Raji (cell line): ENCODE results near the gene GPR39.

ENCODE experiments used
- POLR2A ChIP-seq: IDR thresholded peaks from 2 replicates; pipeline ENCODE4 v1.6.1; 2011; ENCODE audit warnings: low read depth, low read length, control low read depth; ENCODE audit not compliant: insufficient read depth

GPR39 gene

DNA sequence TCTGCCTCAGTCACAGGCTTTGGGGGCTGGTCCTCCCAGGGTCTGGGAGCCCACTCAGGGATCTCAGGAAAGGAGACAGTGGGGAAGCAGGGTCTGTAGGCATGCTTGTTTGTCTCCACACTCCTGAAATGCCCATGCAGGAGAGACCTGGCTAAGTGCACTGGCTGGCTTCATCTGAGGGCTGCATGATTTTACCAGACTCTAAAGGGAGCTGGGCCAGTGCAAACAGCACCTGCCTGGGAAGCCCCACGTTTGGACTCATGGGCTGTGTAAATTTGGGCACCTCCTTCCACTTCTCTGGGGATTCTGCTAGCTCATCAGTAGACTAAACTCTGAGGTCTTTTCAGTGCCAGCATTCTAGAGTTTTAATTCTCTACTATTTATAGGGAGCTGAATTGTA, 219.7 kb downstream of the GPR39 start:
- no peak for TF ChIP-seq POLR2A

DNA sequence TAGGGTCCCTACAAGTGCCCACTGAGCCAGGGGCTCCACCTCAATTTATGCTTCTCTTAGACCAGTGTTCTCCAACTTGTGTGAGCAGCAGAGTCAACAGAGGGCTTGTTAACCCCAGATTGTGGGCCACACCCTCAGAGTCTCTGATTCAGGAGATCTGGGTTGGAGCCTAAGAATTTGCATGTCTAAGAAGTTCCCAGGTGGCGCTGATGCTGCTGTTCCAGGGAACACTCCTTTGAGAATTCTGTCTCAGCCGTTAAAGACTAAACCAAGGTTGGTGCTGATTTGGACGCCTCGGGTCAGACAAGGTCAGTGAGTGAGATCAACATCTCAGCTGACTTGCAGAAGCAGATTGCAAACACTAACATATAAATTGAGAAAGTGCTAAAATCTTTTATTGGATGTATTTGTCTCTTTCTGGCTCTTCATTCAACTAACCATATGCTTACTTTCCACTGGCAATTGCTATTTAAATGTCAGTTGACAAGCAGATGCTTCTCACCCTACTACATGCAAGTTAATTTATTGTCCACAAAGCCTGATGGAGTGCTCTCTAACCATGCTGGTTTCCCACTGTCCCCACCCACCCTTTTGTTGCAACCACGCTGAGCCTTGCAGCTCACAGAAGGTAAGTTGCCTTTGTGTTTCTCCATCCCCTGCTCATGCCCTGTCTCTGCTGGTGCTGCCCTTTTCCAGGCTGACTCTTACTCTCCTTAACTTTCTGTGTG, 221.9 kb downstream of the GPR39 start:
- no peak for TF ChIP-seq POLR2A

DNA sequence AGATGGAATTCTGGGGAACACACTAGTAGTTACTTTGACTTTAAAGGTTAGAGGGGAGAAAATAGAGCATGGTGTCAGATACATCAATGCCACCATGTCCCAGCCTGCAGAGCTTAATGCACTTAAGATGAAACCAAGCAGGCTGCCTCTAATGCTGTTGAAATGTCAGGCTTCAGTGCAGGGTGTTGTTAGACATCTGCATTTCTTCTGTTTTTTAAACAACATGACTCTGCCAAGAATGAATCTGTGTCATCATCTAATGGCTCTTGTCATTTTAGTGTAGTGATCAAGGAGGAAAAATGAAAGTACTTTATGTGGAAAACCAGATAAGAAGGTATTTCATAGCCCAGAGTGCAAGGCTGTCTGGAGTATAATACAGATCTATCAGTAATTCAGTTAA, 223.5 kb downstream of the GPR39 start:
- no peak for TF ChIP-seq POLR2A

DNA sequence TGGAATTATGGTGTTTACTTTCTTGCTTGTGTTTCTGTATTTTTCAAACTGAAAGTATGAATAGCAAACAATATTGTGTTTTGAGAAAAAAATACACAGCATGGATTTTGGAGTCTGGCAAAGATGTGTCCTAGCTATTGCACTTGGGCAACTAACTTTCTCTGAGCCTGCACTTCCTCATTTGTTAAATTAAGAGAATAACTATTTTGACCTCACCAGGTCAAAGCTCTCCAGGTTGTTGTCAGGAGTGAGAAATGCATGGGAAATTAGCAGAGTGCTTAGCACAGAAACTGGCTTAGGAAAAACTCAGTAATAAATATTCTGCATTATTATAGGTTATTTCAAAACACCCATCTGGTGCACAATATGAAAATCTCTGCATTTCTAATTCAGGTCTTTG, 225.2 kb downstream of the GPR39 start:
- TF ChIP-seq POLR2A = no peak

DNA sequence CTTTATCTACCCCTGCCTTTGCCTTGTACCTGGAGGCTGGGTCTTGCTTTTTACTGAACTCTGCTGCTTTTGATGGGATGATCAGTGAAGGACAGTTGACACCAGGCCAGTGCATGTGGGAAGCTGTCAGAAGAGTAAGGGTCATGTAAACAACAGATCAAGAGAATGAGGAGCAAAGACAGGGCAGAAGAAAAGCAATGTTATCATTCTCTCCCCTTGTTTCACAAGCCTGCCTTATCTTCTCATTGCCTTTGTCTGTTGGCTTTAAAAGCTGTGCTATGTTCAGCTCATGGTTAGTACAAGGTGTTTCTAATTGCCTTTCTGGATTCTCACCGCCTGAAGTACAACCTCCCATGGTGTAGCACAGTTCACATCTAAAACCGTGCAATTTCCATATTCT, 225.8 kb downstream of the GPR39 start:
- no peak for TF ChIP-seq POLR2A

DNA sequence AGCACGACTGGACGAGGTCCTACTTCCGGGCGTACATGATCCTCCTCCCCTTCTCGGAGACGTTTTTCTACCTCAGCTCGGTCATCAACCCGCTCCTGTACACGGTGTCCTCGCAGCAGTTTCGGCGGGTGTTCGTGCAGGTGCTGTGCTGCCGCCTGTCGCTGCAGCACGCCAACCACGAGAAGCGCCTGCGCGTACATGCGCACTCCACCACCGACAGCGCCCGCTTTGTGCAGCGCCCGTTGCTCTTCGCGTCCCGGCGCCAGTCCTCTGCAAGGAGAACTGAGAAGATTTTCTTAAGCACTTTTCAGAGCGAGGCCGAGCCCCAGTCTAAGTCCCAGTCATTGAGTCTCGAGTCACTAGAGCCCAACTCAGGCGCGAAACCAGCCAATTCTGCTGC, 228.6 kb downstream of the GPR39 start:
- TF ChIP-seq POLR2A = no peak

DNA sequence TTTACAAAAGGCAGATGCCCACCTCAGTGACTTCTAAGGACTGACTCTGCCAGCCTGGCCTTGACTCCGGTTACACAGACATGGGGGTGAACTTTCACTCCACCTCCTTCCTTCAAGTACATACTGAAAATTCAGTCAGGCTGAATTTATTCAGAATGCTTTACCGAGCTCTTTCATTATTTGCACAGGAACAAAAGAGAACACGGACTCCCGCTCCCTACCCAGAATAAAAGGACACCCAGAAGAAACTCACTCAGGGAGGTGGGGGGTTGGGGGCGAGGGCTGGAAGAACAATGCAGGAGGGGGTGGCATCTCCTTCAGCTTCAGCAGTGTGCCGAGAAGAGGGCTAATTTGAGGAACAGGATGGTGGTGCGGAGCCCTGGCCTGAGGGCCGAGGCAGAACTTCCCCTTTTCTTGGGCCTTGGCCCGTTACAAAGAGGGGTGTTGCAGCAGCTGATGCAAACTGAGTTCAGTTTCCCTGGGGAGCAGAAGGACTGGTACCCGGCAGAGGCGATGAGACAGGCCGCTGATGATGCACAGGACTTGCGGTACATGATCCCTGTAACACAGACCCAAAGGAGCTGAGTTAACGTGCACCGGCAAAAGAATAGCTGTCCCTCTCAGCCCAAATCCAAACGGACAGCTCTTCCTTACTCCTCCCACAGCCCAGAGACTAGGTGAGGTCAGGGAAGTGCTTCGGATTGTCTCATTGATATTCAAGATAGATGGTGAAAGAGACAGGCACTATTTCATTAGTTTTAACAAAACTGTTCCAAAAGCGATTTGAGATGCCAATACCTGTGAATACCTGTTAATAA, 229.3 kb downstream of the GPR39 start:
- no peak for TF ChIP-seq POLR2A

DNA sequence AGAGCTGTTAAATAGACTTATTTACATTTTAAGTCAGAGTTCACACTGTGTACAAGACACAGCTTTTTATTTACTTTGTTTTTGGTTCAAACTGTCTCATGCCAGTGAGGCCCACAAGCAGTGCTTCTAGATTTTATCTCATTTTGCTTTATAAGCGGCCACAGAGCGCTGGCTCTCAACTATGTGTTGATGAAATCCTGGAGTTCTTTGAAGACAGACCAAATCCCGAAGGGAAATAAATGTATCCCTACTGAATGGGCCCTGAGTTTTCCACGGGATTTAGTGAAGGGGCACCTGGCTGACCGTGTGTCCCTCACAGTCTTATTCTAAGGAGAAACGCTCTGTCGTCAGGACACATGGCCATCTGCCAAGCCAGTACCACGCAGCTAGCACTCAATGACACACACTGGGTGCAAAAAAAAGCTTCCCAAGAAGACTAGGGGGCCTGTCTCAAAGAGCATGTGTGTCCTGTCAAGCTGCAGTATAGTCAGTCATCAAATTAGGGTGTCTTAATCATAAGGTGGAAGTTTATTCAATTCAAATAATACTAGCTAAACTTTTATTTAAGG, 230.0 kb downstream of the GPR39 start:
- TF ChIP-seq POLR2A = no peak

DNA sequence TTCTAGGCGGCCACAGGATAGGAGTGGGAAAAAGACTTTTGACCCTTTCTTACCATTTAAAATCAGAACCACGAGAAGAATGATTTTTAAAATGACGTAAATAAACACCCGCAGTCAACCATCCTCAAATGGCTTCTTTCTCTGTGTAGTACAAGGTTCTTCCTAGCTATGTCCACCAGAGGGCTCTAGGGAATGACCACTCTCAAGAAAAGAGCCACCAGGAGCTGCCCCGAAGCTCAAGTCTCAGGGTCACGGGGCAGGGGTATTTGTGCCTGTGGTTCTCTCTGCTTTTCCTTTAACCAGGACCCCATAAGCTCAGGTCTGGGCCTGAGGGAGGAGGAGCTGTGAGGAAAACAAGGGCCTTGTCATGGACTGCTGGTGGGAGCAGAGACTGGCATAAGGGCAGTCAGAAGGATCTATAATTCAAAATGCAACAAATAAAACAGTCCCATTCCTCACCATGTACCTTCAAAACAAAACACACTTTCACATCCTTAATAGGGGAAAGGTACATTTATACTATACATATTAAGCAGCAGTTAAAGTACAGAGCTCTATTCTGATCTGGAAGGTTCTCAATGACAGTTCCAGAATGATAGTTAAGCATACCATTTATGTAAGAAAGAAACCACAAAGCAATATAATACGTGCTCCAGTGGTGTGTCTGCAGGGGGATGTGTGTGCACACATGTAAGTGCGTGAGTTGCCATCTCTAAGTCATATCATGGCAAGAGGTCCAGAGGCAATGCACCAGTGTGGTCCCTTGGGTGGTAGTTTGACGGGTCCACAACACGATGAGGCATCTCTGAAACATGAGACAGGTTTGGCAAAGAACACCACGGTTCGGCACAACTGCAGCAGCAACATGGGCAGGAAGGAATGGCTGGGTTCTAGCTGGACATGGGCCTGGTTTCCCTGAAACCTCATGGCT, 234.8 kb downstream of the GPR39 start:
- TF ChIP-seq POLR2A = no peak

DNA sequence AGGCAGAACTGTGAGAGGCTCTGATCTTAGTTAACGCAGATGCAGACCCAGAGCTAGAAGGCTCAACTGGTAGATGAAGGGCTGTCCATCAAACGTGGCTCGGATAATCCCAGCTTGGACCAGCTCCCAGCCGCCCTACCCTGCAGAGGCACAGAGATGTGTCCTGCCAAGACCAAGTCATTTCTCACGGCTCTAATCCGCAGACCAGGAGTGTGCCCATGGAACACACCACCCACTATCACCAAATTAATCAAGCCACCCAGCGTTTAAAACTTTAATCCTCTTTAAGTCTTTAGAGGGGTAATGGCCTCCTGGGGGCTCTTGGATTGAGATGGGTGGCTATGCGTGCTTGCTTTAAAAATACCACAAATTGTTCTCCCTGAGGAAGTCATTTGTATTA, 235.9 kb downstream of the GPR39 start:
- TF ChIP-seq POLR2A = no peak

DNA sequence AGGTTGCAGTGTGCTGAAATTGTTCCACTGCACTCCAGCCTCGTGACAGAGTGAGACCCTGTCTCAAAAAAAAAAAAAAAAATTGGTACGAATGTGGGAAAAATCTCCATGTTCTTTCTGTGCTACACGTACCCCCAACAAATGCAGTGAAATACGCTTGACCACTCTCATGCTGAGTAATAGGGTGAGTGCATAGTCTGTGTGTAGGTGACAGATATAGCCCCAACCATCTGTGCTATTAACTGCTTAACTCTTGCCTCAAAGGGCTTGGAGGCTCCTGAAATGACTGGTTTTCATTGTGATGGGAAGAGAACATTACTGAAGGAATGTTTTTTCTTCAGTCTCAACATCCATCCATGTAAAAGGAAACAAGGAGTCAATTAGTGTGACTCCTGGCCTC, 237.7 kb downstream of the GPR39 start:
- no peak for TF ChIP-seq POLR2A

DNA sequence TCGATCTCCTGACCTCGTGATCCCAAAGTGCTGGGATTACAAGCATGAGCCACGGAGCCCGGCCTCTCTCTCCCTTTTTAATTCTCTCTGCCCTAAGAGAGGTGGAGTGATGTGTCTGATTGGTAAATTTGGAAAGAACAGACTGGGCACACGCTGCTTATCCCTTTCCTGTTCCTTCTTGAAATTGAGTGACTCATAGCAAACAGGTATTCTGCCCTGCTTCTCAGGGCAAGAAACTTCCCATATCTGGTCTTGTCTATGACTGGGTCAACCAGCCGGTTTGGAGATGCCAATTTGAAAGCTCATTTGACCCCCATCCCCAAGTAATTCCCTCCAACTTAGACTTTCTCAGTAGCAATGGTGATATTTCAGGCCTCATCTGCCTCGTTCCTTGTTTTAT, 238.4 kb downstream of the GPR39 start:
- no peak for TF ChIP-seq POLR2A

DNA sequence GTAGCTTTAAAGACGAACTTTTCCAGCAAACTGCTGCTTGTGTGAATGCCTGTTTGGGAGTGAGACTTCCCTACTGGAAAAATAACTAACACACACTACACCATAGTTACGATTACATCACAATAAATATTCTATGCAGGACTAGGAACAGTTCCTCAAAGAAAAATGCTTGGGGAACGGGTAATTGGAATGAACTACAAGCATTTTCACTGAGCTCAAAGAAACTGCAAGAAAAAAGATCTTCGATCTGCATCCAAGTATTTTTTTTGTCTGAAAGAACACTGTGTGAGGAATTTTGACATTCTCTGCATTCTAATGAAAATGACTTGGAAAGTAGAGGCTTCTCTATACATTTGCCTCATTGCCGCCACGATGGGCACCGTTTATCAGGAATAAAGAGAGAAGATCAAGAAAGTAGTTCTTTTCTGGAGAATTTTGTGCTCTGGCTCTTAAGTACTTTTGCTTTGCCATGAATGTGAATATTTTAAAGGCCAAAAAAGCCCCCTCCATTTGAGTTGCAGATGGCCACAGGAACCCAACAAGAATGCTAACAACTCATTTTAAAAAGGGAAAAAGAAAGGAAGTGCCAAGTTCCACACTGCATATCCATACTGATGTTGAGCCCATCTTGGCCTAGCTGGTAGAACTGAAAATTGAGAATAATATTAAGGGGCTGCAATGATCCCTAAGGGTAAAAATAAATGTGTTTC, 239.8 kb downstream of the GPR39 start:
- no peak for TF ChIP-seq POLR2A

DNA sequence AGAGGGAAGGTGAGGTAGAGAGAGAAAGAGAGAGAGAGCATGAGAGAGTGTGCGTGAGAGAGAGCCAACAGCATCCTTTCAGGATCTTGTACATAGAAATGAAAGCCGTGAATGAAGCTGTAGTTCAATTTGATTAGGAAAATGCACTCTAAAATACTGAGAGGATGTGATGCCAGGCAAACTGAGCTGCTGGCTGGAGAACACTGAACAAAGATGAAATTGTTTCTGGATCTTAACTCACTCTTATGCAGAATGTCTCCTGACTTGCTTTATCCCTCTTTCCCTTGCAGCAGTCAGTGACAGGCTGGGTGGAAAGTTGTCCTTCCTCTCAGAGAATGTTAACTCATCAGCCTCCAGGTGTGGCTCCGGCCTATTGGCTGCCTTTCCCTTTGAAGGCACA, 242.7 kb downstream of the GPR39 start:
- no peak for TF ChIP-seq POLR2A
